ENCODE data around the gene TPI1.

- TF ChIP-seq MAX (IDR thresholded peaks at IDR 0.05; ENCODE audit: low read depth, low read length) (no peak), CTCF (IDR thresholded peaks at IDR 0.05; ENCODE audit: low read depth, low read length) (no peak)
Observed at GRCh38 chr12:6894321-6894720, 27.0 kb downstream of the TPI1 start.
